WTC11 (cell line): ENCODE measurements around the gene CTNND2.

Experiments used
- JUN ChIP-seq: sonication (generic); formaldehyde crosslinking; IDR thresholded peaks from 2 replicates; pipeline ENCODE4 v1.8.0; 2023; ENCODE audit warnings: mild to moderate bottlenecking, missing genetic modification reagents
- TCF7 ChIP-seq: sonication (generic); formaldehyde crosslinking; IDR thresholded peaks from 2 replicates; pipeline ENCODE4 v1.8.0; 2022; ENCODE audit warnings: mild to moderate bottlenecking, low read depth, missing genetic modification reagents, moderate library complexity
- TF ChIP-seq, protein P1 (sequence below): fragments of 200-600 bp; IDR thresholded peaks from 2 replicates; pipeline ENCODE4 v1.8.0; 2022; ENCODE audit warnings: antibody characterized with exemption
- TF ChIP-seq, protein P2 (sequence below): sonication (generic); formaldehyde crosslinking; IDR thresholded peaks from 2 replicates; pipeline ENCODE4 v1.8.0; 2022; ENCODE audit warnings: mild to moderate bottlenecking, missing genetic modification reagents

DNA sequence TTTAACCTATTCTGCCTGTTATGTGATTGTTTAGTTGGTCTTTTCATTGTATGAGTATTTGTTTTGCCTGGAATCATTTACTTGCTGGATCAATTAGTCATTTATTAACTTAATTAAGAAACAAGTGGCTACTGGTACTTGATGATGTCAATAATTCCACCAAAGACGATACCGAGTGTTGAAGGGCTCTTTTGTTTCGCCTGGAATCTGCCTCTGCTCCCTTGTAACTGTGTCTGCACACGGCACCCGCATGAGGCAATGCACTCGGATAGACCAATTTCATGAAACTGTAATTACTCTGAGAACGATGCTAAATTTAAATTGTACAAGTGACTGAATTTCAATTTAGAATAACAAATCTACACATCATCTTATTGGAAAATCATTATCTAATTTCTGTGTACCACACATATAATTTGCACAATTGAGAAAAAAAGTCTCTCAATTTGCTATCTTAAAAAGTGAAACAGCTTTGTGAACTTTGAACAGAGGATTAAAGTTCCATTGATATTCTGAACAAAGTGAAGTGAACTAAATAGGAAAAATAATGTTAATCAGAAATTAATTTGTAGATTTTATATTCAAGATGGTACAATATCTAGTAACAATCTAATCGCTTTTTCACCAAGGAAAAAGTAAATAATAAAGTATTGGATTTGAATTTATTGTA lies 143.2 kb downstream of the CTNND2 start:
- TF ChIP-seq, protein P1, sequence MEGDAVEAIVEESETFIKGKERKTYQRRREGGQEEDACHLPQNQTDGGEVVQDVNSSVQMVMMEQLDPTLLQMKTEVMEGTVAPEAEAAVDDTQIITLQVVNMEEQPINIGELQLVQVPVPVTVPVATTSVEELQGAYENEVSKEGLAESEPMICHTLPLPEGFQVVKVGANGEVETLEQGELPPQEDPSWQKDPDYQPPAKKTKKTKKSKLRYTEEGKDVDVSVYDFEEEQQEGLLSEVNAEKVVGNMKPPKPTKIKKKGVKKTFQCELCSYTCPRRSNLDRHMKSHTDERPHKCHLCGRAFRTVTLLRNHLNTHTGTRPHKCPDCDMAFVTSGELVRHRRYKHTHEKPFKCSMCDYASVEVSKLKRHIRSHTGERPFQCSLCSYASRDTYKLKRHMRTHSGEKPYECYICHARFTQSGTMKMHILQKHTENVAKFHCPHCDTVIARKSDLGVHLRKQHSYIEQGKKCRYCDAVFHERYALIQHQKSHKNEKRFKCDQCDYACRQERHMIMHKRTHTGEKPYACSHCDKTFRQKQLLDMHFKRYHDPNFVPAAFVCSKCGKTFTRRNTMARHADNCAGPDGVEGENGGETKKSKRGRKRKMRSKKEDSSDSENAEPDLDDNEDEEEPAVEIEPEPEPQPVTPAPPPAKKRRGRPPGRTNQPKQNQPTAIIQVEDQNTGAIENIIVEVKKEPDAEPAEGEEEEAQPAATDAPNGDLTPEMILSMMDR: no peak
- TF ChIP-seq, protein P2, sequence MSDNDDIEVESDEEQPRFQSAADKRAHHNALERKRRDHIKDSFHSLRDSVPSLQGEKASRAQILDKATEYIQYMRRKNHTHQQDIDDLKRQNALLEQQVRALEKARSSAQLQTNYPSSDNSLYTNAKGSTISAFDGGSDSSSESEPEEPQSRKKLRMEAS (CRISPR knock-in tag): no peak
- TF ChIP-seq JUN (no peak), TCF7 (no peak)
